COR-L47 (cell line): ENCODE data around the gene AUTS2.

Source experiments
- DNase-seq: peaks from one replicate; lab custom pipeline; 2025; lab: John Stamatoyannopoulos, UW

The AUTS2 gene

DNA sequence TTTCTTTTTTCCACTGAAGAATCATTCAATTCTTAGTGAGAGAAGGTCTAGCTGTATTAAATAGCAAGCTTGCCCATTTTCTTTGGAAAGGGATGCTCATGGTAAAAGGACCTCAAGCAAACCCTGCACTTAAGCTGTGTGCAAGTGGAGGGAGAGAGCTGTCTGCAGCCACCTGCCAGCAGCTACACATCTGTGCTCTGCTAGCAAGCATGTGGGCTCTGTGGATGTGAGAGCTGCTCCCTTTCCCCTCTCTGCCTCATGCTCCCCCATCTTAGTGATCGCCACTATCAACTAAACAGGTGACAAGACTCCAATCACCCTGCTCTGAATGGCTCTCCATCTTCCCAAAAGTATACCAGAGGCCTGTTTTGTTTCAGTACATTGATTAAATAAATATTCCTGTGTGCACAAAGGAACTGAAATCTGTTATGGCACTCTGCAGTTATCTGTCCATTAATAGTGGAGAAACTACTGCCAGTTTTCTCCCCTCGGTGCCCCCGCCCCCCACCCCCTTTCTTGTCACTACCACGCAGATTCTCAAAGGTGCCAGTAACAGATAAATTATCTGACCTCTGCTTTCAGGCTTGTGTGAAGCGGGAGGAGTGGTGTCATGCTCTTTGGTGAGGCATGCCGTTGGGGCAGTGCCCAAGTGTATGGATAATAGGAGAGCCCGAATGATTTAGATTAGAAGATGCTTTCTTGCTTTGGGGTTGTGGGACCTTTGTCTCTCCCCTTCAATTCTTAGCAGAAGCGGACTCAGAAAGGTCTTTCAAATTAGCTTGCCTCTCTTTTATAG lies 26.4 kb downstream of the AUTS2 start:
- no peak for DNase-seq

DNA sequence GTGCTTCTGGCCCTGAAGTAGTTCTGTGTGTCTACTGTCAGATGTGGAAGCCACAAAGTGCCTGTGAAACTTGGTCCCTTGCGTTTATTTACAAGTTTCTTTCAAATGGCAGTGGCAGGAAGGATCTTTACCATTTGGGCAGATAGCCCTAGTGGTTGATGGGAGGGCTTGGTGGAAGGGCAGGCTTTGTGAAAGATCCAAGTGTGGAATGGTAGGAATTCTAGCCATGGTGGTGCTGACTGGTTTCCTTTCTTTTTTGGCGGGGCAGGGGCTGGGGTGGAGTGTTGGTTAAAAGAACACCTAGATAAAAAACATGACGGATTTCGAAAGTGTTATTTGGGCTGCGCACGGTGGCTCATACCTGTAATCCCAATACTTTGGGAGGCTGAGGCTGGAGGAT lies 27.0 kb downstream of the AUTS2 start:
- DNase-seq, result no peak

GRCh38 chr7:69625798-69626197 lies 27.5 kb downstream of the AUTS2 start:
- DNase-seq, result no peak

- DNase-seq, result no peak
These were observed 32.0 kb downstream of the AUTS2 start for GRCh38 chr7:69630292-69630691.

- DNase-seq, result no peak
These were observed 32.9 kb downstream of the AUTS2 start for GRCh38 chr7:69631131-69631530.

DNA sequence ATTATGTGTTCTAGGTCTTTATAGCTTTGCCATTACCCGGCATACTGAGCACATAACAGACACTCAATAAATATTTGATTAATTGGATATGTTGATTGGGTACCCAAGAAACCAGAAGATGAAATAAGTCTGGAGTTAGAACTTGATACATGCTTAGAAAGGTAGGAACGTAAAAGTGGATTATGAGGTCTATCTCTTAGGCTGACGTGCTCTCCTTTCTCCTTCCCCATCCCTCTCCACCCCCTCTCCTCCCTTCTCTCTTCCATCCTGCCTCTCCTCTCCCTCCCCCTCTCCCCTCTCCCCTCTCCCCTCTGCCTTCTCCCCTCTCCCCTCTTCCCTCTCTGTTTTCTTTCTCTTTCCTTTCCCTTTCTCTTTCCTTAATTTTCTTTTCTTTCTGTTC lies 34.0 kb downstream of the AUTS2 start:
- DNase-seq, result no peak

DNA sequence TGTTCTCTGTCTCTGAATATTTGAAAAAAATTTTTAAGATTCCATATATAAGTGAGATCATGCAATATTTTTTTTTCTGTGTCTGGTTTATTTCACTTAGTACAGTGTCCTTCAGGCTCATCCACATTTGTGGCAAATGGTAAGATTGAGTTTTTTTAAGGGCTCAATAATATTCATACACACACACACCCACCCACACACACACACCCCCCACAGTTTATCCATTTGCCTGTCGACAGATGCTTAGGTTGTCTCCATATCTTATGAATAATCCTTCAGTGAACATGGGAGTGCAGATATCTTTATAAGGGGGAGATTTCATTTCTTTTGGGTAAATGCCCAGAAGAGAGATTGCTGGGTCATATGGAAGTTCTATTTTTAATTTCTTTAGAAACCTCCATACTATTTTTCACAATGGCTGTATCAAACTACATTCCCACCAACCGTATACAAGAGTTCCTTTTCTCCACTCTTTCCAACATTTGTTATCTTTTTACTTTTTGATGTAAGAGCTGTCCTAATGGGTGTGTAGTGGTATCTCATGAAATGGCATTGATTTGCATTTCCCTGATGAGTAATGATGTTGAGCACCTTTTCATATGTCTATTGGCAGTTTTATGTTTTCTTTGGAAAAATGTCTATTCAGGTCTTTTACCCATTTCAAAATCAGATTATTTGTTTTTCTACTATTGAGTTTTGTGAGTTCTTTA lies 35.0 kb downstream of the AUTS2 start:
- no peak for DNase-seq

- DNase-seq, result peak; percentile 25
These were observed 37.4 kb downstream of the AUTS2 start for GRCh38 chr7:69635555-69636185.

DNA sequence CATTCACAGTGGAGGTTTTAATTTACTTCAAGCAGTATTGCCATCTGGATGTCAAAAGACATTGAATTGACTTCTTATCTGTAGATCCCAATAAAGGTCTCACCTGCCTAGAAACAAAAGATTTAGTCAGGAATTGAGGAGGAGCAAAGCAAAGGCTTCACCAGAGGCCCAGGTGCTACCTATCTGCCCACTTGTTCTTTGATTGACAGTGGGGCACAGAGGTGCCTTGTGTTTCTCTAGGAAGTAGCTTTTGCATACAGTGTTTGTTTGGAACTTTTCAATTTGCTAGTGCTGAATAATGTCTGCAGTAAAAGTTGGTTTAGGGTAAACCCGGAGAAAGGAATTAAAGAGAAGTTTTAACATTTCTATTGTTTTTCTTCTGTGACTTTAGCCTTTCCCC lies 40.4 kb downstream of the AUTS2 start:
- no peak for DNase-seq

DNA sequence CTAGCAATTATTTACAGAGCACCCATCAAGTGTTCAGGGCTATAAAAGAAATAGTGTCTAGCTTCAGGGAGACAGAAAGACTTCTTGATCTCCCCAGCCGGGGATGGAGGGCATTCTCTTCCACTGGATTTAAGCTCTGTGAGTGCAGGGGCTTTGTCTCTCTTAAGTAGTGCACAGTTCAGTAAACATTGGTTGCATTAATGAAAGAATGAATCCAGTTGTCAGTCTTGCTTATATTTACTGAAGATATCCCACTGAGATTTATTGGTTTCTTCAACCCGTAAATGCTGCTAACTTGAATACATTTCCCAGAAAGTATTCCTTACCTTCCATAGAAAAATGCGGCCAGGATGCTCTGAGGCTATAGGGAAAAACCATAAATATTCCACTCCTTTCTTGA lies 41.9 kb downstream of the AUTS2 start:
- DNase-seq, result no peak

GRCh38 chr7:69640925-69641594 lies 42.8 kb downstream of the AUTS2 start:
- DNase-seq, result no peak

DNA sequence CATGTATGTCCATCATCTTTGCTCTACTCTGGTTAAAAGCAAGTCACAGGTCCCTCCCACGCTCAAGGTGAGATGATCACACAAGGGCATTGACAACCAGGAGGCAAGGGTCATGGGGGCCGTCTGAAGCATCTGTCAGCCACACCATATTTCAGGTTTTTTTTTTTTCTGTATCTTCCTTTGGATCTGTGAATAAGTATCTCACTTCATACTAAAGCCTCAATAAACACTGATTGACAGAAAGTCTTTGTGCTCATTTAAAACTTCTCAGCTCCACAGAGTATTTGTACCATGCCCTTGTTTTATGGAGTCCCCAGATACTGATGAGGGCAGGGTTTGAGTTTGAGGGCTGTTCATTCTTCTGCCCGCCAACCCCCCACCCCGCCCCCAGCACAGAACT lies 45.0 kb downstream of the AUTS2 start:
- no peak for DNase-seq

DNA sequence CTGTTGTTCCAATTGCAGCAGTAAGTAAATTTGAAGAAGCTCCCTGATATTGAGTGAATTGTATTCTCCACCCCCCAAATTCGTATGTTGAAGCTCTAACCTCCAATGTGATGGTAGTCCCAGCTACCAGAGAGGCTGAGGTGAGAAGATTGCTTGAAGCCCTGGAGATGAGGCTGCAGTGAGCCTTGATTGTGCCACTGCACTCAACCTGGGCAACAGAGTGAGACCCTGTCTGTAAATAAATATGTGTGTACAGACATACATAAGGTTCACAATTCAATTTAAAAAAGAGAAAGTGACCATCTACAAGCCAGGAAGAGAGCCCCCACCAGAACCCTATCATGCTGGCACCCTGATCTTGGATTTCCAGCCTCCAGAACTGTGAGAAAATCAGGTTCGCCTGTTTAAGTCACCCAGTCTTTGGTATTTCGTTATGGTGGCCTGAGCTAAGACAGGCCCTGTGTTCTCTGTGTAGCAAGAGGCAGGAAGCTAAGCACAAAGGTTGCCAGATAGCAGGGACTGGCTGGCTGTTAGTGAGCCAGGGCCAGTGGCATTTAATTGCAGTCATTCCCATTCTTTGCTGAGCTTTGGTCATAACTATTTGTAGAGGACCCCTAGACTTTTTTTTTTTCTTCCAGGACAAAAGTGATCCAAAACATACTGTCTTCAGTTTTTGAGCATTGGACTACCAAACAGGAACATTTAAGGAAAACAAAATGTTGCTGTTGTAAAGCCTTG lies 45.6 kb downstream of the AUTS2 start:
- no peak for DNase-seq

DNA sequence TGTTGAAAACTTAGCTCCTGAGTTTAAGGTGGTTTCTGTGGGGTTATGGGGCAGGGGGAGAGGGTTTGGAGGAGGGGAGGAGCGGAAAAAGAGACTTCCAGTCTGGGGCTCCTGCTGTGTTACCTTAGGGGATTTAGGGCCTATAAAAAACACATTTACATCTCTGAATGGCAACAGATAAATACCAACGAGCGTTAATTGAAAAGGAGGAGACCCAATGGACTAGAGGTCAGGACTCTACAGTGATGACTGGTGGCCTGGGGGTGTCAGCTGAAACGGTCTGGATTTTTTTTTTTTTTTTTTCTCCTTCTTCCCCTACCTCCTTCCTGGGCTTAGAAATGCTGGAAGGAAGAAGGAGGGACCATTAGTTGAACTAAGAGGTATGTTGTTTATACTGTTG lies 47.4 kb downstream of the AUTS2 start:
- DNase-seq, result no peak

- no peak for DNase-seq
These were observed 52.9 kb downstream of the AUTS2 start for GRCh38 chr7:69651101-69651590.

DNA sequence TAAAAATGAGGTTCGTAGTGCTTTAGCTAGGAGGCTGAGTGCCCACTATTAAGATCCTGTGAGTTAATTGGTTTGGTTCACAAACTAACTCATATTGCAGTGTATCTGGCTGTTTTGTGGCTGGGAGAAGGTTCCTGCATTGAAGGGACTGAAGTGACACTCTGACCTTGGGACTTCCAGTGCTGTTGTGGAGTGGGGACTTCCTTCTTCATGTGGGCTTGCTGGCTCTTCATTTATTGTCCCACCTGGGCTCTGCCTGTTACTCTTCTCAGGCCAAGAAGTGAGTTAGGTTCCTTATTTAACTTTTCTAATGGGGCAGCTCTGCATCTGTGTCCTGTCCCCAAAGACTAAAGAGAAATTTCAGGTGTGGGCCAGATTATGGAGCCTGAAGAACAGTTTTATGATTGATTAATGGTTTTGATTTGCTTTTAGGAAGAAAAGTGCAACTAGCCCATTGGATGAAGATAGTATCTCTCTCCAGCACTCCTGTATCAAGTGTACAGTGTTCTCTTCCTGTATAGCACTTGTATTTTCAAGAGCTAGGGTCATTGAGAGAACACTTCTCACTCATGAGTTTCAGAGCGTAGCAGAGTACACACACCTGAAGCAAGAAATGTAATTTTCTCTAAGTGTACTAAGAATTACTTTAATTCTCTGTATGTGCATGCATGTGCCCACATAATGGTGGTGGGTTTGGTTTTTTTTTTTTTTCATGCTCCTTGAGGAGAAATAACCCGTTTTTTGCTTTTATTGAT lies 54.8 kb downstream of the AUTS2 start:
- no peak for DNase-seq

GRCh38 chr7:69653806-69654205 lies 55.5 kb downstream of the AUTS2 start:
- DNase-seq, result no peak

DNA sequence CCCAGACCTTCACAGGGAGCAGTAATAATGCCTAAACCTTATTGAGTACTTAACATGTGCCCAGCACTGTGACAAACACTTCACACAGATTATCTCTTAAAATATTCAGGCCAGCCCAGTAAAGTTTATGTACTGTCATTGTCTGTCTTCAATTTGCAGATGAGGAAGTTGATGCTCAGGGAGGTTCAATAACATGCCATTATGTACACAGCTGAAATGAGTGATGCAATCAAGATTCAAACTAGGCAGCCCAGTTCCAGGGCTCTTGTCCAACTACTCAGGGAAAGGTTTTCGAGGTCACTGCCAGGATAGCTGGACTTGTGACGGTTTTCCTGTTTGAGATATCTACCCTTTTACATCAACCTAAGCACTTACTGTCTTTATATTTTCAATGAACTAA lies 56.1 kb downstream of the AUTS2 start:
- DNase-seq, result peak; percentile 43

GRCh38 chr7:69654849-69655707 lies 56.8 kb downstream of the AUTS2 start:
- DNase-seq, result peak; percentile 76

GRCh38 chr7:69656077-69656476 lies 57.8 kb downstream of the AUTS2 start:
- no peak for DNase-seq
